NCI-H510A (cell line): ENCODE measurements around the gene E2F7.

Experiments
- DNase-seq: peaks from one replicate; lab custom pipeline; 2025; lab: John Stamatoyannopoulos, UW

The E2F7 gene

DNA sequence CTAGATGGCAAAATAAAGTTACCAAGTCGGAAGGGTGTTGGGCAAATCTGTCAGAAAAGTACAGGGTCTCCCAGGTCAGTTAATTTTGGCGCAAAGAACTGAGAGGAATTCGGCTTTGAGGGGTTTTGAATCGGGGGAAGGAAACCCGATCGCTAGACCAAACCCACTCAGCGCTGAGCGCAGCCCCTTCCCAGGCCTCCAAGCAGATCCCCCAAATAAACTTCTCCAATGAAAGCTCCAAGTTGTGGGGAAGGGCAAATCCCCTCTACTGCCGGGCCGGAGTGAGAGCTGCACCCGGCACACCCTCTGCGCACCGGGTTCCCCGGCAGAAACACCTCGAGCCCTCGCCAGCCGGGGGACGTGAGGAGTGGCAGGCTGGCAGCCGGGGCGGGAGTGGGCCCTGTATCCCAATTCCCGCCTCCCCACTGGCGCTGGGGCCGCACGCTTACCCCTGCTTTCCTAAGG is 441 bp downstream of the E2F7 start:
- peak; percentile 51 for DNase-seq

DNA sequence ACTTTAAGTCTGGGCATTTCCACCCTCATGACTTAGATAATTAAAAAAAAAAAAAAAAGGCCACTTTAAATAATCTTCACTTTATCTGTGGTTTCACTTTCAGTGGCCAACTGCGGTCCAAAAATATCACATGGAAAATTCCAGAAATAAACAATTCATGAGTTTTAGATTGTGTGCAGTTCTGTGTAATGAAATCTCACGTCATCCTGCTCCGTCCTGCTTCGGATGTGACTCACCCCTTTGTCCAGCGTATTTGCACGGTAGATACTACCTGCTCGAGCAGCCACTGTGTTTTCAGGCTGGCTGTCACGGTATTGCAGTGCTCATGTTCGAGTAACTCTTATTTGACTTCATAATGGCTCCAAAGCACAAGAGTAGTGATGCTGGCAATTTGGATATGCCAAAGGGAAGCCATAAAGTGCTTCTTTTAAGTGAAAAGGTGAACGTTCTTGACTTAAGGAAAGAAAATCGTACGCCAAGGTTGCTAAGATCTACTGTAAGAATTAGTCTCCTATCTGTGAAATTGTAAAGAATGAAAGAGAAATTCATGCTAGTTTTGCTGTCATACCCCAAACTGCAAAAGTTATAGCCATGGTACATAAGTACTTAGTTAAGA is 2.4 kb downstream of the E2F7 start:
- no peak for DNase-seq

DNA sequence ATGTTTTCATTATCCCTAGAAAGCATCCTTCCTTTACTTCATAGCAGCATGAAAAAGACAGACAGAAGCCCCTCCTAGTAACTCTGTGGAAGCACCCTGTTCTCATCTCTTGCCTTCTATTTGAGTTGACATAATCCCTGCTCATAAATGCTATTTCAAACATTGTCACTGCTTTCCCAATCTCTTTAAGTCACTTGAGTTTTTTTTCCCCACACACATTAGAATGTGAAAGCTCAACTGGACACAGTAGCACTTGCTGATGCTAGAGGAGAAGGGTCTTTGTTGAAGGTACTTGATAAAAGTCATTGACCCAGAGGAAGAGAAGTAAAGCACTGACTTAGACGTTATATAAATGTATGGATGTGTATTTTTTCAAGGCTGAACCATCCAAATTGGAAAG is 3.0 kb downstream of the E2F7 start:
- DNase-seq: no peak

DNA sequence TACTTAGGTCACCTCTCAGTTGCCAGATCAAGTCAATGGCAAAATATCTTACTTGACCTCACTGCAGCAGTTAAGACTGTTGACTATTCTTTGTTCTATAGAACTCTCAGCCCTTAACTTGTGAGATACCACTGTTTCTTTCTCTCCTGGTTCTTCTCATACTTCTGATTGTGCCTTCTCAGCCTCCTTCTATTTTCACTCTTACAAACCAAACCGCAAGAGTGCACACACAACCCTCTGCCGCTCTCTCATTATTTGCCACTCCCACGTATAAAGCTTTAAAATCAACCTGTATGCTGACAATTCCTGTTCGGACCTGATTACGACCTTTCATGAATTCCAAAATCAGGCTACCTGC is 4.5 kb downstream of the E2F7 start:
- no peak for DNase-seq

DNA sequence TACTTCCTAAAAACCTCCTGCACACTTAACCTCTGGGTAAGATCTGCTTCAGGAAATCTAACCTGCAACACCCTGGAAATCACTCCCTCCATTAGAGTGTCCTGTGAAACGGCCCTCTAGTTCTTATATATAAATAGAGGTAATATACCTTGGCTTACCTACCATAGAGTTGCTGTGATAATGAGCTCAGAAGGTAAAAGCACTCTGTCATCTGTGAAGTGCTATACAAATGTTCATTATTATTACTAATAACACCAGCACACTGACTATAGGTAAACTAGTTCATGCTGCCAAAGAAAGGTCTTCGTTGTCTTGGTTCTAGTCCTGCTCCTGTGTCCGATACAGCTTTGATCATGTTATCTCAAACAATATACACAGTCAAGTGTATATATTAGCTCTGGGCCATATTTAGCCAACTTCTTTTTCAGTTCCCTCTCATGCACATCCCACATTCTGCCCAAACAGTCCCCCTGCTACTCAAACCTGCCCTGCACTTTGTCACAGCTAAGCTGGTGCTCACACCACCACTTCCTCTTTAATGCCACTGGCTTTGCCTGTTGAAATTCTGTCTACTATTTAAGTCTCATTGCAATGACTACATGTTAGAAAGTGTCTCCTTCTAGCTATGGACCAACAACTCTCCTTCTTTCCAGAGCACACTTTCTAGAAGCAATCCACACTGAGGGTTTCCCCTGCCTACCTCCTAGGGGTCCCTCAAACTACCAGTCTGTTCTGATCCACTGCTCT is 5.1 kb downstream of the E2F7 start:
- no peak for DNase-seq

DNA sequence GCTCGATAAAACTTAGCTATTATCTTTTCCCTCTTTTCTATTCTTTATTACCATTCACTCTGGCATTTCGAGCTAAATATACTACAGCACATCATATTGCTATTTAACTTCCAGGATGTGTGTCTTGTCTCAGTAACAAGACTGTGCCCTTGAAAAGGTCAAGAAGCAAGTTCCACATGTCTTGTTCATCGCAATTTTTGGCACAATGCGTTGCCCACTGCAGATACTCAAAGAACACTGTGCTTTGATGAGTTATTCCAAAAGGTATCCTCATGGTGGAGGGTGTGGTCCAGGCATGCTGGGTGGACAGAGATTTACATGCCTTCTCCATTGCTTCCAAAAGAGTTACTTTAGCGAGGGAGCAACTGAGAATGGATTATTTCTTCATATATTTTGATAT is 6.6 kb downstream of the E2F7 start:
- DNase-seq: no peak

DNA sequence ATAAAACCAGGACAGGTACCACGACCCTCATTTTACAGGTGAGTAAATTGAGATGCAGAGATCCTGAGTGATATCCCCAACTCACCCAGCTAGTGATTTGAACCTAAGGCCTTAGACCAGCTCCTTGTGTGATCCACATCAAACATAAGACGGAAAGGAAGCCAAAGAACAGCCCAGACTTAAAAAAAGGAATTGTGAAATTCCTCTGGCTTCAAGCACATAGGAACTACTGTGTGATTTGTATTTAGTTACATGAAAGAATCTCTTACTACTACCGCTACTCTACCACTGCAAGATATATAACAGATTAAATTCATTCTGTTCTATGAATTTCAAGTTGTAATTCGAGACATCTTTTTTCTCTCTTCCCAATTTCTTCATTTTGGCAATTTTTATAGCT is 10.5 kb downstream of the E2F7 start:
- no peak for DNase-seq

DNA sequence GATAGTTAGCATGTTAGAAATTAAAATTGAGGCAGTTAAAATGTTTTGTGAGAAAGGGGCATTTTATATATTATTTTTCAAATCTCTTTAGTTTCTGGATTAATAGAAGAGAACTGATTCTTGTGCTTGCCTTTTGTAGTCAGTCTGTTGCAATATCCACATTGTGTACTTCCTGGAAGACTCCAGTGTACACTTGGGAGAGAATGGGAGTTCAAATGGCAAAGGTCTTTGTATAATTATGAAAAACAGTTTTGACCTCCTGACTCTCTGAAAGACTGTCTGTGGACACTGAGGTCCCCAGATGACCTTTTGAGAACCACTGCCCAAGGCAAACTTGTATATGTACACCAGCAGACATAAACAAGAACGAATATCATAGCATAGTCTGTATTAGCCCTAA is 12.1 kb downstream of the E2F7 start:
- DNase-seq: no peak

DNA sequence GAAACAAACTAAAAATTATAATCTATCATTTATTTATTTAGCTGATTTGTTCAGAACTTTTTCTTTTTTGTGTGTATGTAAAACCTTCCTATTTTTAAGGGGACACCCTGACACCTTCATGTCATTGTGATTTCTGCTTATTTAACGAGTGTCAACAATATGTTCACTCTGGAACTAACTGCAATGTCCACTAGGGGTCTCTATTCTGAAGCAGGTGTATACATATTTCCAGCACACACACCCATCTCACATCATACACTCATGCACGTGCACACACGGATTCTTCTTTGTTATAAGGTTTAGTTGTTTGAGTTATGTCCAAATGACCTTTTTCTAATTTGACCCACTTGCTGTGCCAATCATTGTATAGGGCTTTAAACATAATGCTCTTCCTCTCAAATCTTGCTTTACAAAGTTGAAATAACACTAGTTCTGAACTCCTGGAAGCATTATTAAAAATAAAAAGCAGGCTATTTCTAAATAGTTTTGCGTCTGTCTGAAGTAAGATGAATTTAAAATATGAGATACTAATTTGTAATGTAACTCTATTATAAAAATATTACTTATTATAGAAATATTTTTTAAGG is 15.5 kb downstream of the E2F7 start:
- DNase-seq: peak; percentile 56

DNA sequence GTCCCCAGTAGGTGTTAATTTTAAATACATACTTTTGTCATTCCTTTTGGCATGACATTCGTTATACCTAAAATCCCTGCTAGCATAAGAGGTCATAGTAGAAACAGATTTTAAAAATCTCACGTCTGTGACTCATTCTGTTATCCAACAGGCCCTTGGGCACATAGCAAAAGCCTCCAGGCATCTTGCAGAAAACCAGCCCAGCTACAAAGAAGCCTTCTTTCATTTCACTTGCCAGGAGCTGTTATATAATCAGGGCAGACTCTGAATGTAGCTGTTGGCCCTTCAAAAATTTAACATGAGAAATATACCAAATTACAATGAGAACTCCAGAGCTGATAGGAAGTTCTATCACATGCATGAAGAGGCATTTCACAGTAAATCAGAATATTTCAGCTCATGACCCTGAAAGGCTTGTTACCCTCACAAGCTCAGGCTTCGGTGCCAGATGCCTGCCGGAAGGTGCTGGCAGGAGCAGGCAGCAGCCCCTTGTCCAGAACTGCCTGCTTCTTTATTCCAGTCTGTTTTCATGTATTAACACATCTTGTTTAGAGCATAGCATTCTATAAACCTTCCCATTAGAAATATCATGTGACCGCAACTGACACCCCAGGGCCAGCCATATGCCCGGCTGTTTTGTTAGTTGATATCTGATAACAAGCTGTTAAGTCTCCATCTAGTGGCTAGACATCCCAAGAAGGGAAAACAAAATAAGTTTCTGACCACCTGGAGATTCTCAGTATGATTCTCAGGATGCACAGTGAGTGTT is 17.8 kb downstream of the E2F7 start:
- no peak for DNase-seq

DNA sequence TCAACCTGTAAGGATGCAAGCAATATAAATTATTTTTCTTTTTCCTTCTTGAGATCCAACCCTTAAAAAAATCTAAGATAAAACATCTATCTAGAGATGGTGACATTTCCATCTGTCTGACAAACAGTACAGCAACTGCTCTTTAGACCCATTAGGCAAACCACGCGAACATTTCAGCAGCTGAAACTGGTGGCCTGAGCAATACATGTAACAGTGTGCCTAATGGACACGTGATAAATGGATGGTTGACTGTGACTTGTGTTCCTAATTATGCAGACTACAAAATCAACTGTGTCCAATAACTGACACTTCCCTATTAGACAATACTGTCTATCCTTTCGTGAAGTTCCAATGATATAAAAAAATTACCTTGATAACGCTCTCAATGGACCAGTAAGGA is 18.9 kb downstream of the E2F7 start:
- DNase-seq: no peak

DNA sequence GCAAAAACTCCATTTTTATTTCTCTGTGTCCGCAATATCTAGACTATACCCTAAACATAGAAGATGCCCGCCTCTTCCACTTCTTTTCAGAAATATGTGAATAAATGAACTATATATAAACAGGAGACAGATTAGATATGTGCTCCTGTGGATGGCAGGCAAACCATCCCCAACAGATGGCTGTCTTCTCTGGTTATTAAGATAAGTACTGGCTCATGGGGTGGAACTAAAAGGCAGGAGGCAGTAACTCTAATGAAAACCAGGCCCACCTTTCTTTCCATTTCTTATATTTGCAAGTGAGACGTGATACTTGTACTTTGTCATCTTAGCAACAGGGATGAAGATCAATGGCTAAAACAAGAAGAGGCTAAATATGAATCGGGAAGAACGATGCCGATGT is 20.2 kb downstream of the E2F7 start:
- DNase-seq: no peak

DNA sequence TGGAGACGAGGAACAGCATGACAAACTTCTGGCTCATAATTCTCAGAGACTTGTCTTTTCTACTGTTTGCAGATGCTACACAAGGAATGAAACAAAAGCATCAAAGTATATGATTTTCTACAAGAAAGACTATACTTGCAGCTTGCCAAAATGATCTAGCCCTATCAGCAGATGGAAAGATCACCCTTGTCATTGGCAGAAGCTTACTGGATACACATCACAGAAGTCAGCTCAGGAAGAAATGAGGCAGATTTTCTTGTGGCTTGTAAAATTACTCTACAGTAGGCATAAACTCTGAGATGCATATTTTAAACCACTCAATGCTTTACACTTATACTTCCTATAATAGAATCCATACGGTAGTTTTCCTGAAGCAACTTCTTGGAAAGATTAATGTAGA is 20.6 kb downstream of the E2F7 start:
- no peak for DNase-seq

DNA sequence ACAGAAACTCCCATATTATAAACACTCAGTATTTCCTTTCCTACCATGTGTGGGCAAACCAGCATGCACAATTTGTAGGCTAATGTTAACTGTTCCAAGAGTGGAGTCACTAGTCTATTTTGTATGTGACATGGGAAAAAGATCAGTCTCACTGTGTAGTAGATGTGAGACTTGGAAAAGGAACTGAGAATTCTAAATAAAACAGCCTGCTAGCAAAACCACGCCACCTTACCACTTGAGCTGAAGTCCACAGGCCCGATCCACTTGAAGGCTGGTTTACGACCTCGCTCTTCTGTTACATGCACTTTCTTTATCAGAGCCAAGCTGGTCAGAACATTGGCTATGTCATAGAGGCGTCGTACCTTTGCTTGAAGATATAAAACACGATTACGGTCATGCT is 22.5 kb downstream of the E2F7 start:
- no peak for DNase-seq

DNA sequence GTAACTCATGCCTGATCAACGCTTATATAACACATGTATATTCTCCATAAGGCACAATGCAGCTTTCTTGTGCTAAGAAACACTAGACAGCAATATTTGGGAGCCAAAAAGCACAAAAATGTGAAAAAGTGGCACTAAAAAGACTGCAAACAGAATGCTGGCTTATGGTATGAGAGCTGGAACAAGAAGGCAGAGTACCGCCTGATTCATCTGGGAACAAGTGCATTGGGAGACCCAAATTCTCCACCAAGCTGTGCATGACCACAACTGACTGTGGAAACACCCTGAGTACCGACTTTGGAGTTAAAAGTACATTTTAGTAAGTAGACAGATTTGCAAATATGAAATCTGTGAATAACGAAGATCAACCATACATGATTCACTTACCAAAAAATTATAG is 25.1 kb downstream of the E2F7 start:
- no peak for DNase-seq

DNA sequence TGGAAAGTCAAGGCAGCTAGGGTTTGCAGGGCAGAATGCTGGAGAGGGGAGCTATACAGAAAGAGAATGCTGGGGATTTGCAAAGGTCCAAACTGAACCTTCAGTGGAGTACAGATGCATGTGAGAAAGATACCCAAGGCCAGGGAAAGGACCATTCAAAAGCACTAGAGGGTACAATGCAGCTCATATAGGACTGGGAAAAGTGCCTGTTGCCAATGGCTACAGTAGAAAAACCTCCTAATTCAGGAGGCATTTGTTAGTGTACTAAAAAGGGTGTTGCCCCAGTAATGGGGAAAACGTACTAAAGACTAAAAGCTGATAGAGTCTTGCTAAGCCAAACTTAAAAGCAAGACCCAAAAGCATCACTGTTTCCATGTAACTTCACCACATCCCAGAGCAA is 30.1 kb downstream of the E2F7 start:
- no peak for DNase-seq

DNA sequence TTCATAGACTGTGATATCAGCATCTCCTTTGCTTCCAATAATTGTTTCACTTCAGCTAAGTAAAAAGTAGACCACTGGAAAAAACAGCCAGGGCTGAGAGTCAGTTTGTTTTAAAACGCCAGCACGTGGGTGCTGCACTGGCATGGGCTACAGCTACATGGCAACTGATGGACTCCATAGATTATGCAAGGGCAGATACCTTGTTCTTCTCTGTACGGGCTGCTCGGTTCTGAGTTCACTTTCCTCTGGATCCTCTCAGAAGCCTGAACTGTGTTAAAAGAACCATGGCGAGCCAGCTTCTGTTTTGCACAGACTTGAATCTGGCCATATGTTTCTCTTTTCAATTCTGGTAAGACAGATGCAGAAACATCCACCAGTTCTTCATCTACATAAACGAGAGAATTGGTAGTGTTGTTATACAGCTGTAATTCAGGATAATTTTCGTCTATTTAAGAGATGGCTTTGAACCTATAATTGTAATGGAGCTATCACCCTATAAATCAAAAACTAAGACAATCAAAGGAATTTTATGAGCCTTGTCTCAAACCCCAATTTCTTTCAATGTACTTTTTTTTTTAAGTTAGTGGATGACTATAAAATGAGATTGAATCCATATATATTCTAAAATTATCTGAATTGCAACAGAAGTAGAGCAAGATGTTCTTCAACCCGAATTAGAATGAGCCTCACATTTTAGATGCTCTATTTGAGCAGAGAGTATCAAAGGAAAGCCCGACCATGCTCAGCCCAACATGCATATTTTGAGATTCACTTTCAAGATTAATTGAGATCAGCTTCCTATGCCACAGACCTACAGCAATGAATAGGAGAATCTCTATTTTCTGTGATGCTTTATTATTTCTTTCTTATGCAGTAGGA is 31.5 kb downstream of the E2F7 start:
- DNase-seq: no peak

DNA sequence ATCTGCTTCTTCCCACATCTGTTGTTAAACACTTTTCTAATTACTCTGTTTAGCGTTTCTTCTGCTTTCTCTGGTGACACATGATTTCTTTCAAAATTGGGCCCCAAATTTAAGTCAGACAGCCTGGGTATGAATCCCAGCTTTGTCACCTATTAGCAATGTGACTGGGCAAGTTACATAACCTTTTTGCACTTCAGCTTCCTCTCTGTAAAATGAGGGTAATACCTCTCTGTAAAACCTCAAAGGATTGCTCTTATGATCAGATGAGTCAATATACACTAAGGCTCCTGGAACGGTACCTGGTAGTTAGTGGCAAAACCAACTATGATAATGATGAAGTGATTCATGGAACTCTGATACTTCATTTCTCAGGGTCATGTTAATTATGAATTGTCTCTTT is 33.0 kb downstream of the E2F7 start:
- DNase-seq: no peak

DNA sequence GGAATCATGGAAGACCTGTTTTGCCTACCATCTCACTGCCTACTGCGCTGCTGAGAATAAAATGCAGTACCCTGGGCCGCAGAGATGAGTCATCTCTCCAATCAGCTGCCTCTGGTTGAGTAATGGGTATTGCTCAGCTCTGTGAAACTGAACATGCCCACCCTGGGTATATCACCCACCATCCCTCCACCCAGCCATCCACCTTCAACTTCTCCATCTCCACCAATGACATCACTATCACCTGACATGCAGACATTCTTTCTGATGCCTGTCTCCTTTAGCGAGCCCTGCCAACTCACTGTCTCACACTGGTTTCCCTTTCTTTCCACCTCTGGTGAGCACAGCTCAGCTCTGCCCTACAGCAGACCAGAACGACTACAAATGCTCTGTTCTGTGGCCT is 33.6 kb downstream of the E2F7 start:
- no peak for DNase-seq

DNA sequence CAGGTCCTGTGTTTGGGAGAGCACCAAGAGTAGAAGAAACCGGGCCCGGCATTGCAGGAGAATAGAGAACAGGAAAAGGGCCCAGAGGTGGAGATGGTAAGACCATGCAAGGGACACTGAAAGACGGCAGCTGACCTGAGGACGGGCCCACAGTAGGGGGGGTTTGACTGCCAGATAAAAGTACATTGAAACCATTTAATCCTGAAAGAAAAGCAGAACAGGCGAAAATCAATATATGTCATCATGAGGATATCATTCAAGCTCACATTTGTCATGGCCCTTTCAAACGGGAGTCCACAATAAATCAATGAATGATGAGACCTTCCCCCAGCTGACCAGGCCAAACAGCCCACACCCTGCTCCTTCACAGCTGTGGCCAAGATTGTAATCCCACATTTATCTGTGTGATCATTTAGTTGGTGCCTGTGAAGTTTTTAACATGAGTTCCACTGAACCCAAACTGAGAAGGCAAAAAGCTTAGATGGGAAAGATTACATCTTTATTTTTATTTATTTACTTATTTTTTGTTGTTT is 39.5 kb downstream of the E2F7 start:
- DNase-seq: no peak

DNA sequence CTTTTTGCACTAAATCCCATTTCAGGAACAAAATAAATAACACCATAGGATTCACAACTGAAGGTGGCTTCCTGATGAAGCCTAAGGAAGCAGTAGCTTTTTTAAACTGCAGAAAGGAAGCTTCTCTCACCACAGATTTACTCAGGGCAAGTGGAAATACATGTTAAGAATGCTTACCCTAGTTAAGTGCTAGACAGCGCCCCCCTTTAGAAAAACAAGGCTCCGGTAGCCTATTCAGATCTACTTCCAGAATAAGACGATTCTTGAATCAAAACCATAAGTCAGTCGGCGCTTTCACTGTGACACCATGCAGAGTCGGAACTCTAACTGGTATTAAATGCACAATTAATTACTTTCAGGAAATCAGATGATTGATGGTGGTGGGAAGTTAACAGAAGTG is 41.9 kb downstream of the E2F7 start:
- no peak for DNase-seq

DNA sequence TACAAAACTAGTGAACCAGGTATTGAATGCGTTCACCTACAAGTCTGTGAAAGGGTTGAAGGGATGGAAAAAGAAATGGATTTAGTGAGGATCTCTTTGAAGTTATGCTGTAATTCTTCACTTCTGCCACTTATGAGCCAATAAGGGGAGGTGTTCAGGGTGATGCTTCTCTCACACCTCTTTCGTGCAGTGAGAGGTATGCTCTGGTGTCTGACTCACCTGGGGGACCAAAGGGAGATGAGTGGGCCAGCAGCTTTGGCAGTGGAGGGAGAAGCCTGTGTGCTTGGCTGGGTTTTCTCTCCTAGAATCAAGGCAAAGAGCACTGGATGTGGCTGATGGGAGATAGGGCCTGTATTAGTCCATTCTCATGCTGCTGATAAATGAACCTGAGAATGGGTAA is 45.4 kb downstream of the E2F7 start:
- DNase-seq: no peak
